B cell (primary cell): ENCODE measurements around the gene PHLPP1. TPM values are rescaled to one million over a fixed set of nuclear protein-coding genes. Genes with fewer than 3 reads are reported as not detected.
A peak's percentile ranks its signal among the peaks of the same experiment; 100 is the strongest.

ENCODE experiments used
- ATAC-seq: fragments of 200-7000 bp; cut with Tn5 transposase; one replicate; pipeline ENCODE4 v1.10.0; 2021; ENCODE audit warnings: low read depth, mild to moderate bottlenecking, moderate number of reproducible peaks, moderate library complexity
- CTCF ChIA-PET: fragments of 350-600 bp; sonication (Branson Sonifier 250); formaldehyde crosslinking; loops from one replicate; lab custom pipeline; 2021; ENCODE audit warnings: antibody characterized with exemption, inconsistent platforms; lab: Charles Lee
- POLR2A ChIA-PET: fragments of 350-600 bp; sonication (Branson Sonifier 250); formaldehyde crosslinking; loops from one replicate; lab custom pipeline; 2021; ENCODE audit warnings: antibody characterized with exemption; lab: Charles Lee
- DNase-seq: peaks from one replicate; pipeline ENCODE4 v3.0.0; 2013
- H2AFZ ChIP-seq: 2 replicates; pipeline ENCODE4 v1.6.1; 2012; ENCODE audit warnings: mild to moderate bottlenecking, low read depth, low read length; ENCODE audit not compliant: insufficient read depth, poor library complexity, severe bottlenecking
- H3K27ac ChIP-seq, 2 donors: 1 replicate in 1 of 2; 2 replicates in 1 of 2; pipeline ENCODE4 v1.5.1; 2012 to 2013; ENCODE audit warnings: low read length in 2 of 2, mild to moderate bottlenecking in 2 of 2, moderate library complexity in 1 of 2
- H3K27me3 ChIP-seq, 4 experiments: fragments of 200-600 bp in 1 of 4; sonication (generic) in 1 of 4; replicated peaks in 1 of 4; 1 replicate in 2 of 4; 2 replicates in 2 of 4; pipeline versions ENCODE4 v1.6.1 to v1.7.0; 2013 to 2016; ENCODE audit warnings: low read length in 3 of 4, mild to moderate bottlenecking in 2 of 4, mixed read lengths in 1 of 4, moderate library complexity in 1 of 4; ENCODE audit not compliant: insufficient read depth in 4 of 4, control insufficient read depth in 3 of 4; ENCODE audit errors: control extremely low read depth in 1 of 4
- H3K36me3 ChIP-seq, 2 experiments: replicated peaks in 1 of 2; 1 replicate in 1 of 2; 2 replicates in 1 of 2; pipeline versions ENCODE4 v1.6.1 to v1.7.1; 2013; ENCODE audit warnings: low read length in 1 of 2; ENCODE audit not compliant: insufficient read depth in 2 of 2, control insufficient read depth in 1 of 2; ENCODE audit errors: control extremely low read depth in 1 of 2, extremely low read depth in 1 of 2
- H3K4me1 ChIP-seq, 2 donors: fragments of 200-600 bp in 1 of 2; sonication (generic) in 1 of 2; 1 replicate in 1 of 2; 2 replicates in 1 of 2; pipeline versions ENCODE4 v1.5.1 to v1.6.1; 2013 to 2017; ENCODE audit warnings: low read length in 2 of 2; ENCODE audit not compliant: control insufficient read depth in 2 of 2, insufficient read depth in 2 of 2
- H3K4me2 ChIP-seq: replicated peaks from 2 replicates; pipeline ENCODE3; 2012; ENCODE audit warnings: mild to moderate bottlenecking, low read depth, low read length; ENCODE audit not compliant: poor library complexity, severe bottlenecking
- H3K4me3 ChIP-seq, 5 experiments: fragments of 200-600 bp in 1 of 5; sonication (generic) in 1 of 5; 1 replicate in 3 of 5; 2 replicates in 2 of 5; pipeline versions ENCODE4 v1.5.1 to v1.7.0; 2011 to 2016; ENCODE audit warnings: low read length in 4 of 5, mild to moderate bottlenecking in 4 of 5, low read depth in 2 of 5, control low read depth in 1 of 5, moderate library complexity in 1 of 5; ENCODE audit not compliant: insufficient read depth in 1 of 5; ENCODE audit errors: control extremely low read depth in 1 of 5, extremely low read depth in 1 of 5
- H3K79me2 ChIP-seq: fragments of 200-600 bp; sonication (generic); one replicate; pipeline ENCODE4 v1.6.0; 2016; ENCODE audit warnings: low read length; ENCODE audit not compliant: control insufficient read depth, insufficient read depth
- H3K9ac ChIP-seq: fragments of 200-600 bp; sonication (generic); 2 replicates; pipeline ENCODE4 v1.6.1; 2017; ENCODE audit warnings: mild to moderate bottlenecking, low read length, moderate library complexity
- H3K9me3 ChIP-seq, 3 donors: one replicate each; pipeline versions ENCODE4 v1.6.1 to v1.7.1; 2013; ENCODE audit warnings: low read length in 2 of 3; ENCODE audit not compliant: control insufficient read depth in 2 of 3, insufficient read depth in 1 of 3; ENCODE audit errors: control extremely low read depth in 1 of 3
- H4K20me1 ChIP-seq: 2 replicates; pipeline ENCODE4 v1.6.0; 2012; ENCODE audit warnings: mild to moderate bottlenecking, low read length; ENCODE audit not compliant: insufficient read depth, control insufficient read depth, poor library complexity, severe bottlenecking
- H3K27ac Mint-ChIP-seq: one replicate; pipeline ENCODE4 v1.8.0; 2021; ENCODE audit warnings: mixed read lengths
- H3K27me3 Mint-ChIP-seq: one replicate; pipeline ENCODE4 v1.8.0; 2021; ENCODE audit warnings: mixed read lengths
- H3K4me1 Mint-ChIP-seq: one replicate; pipeline ENCODE4 v1.8.0; 2021; ENCODE audit warnings: mixed read lengths
- H3K4me3 Mint-ChIP-seq: one replicate; pipeline ENCODE4 v1.8.0; 2021; ENCODE audit warnings: mixed read lengths
- H3K9me3 Mint-ChIP-seq: one replicate; pipeline ENCODE4 v1.8.0; 2022; ENCODE audit warnings: mixed read lengths; ENCODE audit not compliant: insufficient read depth
- CTCF ChIP-seq: fragments of 200-600 bp; IDR thresholded peaks from one replicate; pipeline ENCODE4 v1.8.0; 2022; ENCODE audit warnings: antibody characterized with exemption, mild to moderate bottlenecking
- EZH2 ChIP-seq: IDR thresholded peaks from 2 replicates; pipeline ENCODE4 v1.6.1; 2012; ENCODE audit warnings: borderline replicate concordance, low read depth, mild to moderate bottlenecking, moderate library complexity, low read length; ENCODE audit not compliant: insufficient read depth, poor library complexity, severe bottlenecking
- WGBS: methylation state at CpG from one replicate; pipeline ENCODE4 v1.1.5; 2013; ENCODE audit warnings: missing lambda C conversion rate; ENCODE audit not compliant: insufficient coverage; 5-methylcytosine and 5-hydroxymethylcytosine counted together
- intact Hi-C: fragments of 100-400 bp; cut with micrococcal nuclease; formaldehyde crosslinking; loops from one replicate; pipeline ENCODE4 v1.10.0; 2022
- polyA plus RNA-seq: library from polyadenylated mRNA; depleted of rRNA; stranded (reverse); fragments of >200 nt; gene quantifications from 2 replicates; pipeline ENCODE4 v1.2.3, GENCODE V29; 2012
- total RNA-seq, 2 donors: library from RNA; stranded (reverse); fragments of 120-200 nt in 1 of 2; gene quantifications; 1 replicate in 1 of 2; 2 replicates in 1 of 2; pipeline versions ENCODE4 v1.2.3 to v1.2.4, GENCODE V29; 2013 to 2022

Gene PHLPP1
- total and polyA plus RNA-seq, 2 donors (not counting 1 experiment from before 2014, with no cell fraction given): 3.0 to 20.7 TPM

DNA sequence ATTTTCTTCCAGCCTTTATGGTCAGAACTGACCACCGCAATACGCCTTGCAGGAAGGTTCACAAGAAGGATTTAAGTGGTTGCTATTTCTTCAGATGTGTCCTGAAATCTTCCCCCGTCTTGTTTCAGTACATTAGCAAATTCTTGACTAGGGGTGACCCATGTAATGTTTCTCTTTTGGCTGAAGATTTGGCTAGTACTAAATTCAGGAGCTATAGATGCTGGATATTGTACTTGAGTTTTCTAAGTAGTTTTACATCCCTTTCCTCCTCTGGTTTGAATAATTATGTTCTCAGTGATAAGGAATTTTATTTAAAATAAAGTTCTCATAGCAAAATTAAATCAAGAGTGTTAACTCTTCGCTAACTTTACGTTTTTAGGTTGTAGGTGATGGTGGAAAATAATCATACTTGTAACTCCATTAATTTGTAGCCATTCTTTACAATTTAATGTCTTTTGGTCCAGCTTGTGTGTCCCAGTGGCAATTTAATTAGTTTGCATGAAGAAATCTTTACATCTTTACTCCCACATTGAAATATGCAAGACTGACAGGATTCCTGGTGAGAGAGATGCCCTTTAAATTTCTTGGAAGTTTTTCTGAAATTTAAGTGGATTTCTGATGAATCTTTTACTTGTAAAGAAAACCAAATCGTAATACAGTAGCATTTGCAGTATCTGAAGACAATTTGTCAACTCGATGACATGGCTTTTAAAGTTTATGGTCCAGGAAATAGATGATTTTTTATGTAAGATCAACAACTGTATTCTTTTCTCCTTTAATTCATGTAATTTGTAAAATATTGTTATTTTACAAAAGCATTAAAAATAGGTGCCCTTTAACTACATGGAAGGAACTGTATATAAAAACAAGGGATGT is 2.8 kb downstream of the PHLPP1 start:
- peak overlapping the region; percentile 93 for H3K4me3 Mint-ChIP-seq
- no CpG with 5 or more reads among the region's 7 CpGs for WGBS

More for the DNA sequence above, 2.8 kb downstream of the PHLPP1 start:
- DNase-seq (peak; percentile 22), ATAC-seq (no peak)
- Histone ChIP-seq H3K4me2 (peak overlapping the region; percentile 73), H2AFZ (peak overlapping the region; percentile 68), H3K4me1 (peaks cover 15 to 18% of the 10 kb centered on the region in 2 donors), H3K27ac (no peak overlapping the region), H3K36me3 (no peaks in the 10 kb centered on the region), H3K27me3 (no peaks in the 10 kb centered on the region), H3K4me3 (peak overlapping the region in 4 of 5 experiments; percentile 53 to 88 (median 60)), H3K9me3 (no peaks in the 10 kb centered on the region), H3K9ac (peak overlapping the region; percentile 49), H4K20me1 (no peaks in the 10 kb centered on the region), H3K79me2 (peaks cover 3% of the 10 kb centered on the region)
- TF ChIP-seq CTCF (no peak), EZH2 (no peak)
- intact Hi-C loops: loop anchor here (5.0 to 10.0 kb wide), 5 partner anchors 133 to 444 kb away; partner anchors contain the start of gene TNFRSF11A
- H3K4me1 Mint-ChIP-seq: peaks cover 46% of the 10 kb centered on the region
- ChIA-PET CTCF (interaction anchor here (1.3 to 5.4 kb wide), 3 partner anchors 240 to 721 kb away, joined by 3 to 62 read pairs (median 29); no protein-coding TSS in a partner anchor), POLR2A (no interaction called here)
- H3K27me3 Mint-ChIP-seq: no peaks in the 10 kb centered on the region
- H3K9me3 Mint-ChIP-seq: no peaks in the 10 kb centered on the region
- H3K27ac Mint-ChIP-seq: peak overlapping the region; percentile 62
